Neural crest cell (in vitro differentiated cells): ENCODE data around the gene AKAP13. TPM values are rescaled to one million over a fixed set of nuclear protein-coding genes. Genes with fewer than 3 reads are reported as not detected.
A peak's percentile ranks its signal among the peaks of the same experiment; 100 is the strongest.

Experiments
- DNase-seq: peaks from one replicate; pipeline ENCODE4 v3.0.0; 2021; ENCODE audit warnings: low read depth, mixed read lengths, low spot score
- H3K27ac Mint-ChIP-seq: one replicate; pipeline ENCODE4 v1.8.0; 2021; ENCODE audit warnings: mild to moderate bottlenecking, mixed read lengths; ENCODE audit not compliant: unreplicated experiment
- H3K27me3 Mint-ChIP-seq: 2 replicates; pipeline ENCODE4 v1.8.0; 2021; ENCODE audit warnings: low read depth, mild to moderate bottlenecking, mixed read lengths
- H3K36me3 Mint-ChIP-seq: 2 replicates; pipeline ENCODE4 v1.8.0; 2021; ENCODE audit warnings: low read depth, mild to moderate bottlenecking, mixed read lengths
- H3K4me1 Mint-ChIP-seq: 2 replicates; pipeline ENCODE4 v1.8.0; 2021; ENCODE audit warnings: mixed read lengths
- H3K4me3 Mint-ChIP-seq: one replicate; pipeline ENCODE4 v1.8.0; 2021; ENCODE audit warnings: mild to moderate bottlenecking, mixed read lengths
- H3K9me3 Mint-ChIP-seq: 2 replicates; pipeline ENCODE4 v1.8.0; 2021; ENCODE audit warnings: mixed read lengths
- total RNA-seq: library from RNA; stranded (reverse); gene quantifications from 2 replicates; pipeline ENCODE4 v1.2.1, GENCODE V29; 2021
- TF ChIP-seq, protein P1 (sequence below): fragments of 200-600 bp; sonication (generic); conservative IDR thresholded peaks from 2 replicates; pipeline ENCODE4 v1.5.0; 2021; ENCODE audit warnings: antibody characterized with exemption, mild to moderate bottlenecking

The AKAP13 gene
- total RNA-seq, 1 donor from 2014 or later = 81.3 TPM

DNA sequence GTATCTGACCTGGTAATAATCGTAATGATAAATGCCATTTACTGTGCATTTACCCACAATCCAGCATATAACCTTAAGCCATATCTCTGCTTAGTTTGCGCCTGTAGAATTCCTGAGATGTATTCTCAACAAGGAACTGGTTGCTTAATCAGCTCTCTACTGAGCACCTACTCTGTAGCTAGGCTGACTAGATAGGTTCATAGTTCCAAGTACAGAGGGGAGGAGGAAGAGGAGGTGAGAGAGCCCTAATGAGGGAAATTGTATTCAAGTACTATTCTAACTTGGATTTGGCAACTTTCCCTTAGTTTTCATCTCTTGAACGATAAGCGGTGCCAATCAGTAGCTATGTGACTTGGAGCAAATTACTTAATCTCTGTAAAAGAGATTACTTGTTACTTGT, 5.6 kb upstream of the AKAP13 start:
- TF ChIP-seq, protein P1, sequence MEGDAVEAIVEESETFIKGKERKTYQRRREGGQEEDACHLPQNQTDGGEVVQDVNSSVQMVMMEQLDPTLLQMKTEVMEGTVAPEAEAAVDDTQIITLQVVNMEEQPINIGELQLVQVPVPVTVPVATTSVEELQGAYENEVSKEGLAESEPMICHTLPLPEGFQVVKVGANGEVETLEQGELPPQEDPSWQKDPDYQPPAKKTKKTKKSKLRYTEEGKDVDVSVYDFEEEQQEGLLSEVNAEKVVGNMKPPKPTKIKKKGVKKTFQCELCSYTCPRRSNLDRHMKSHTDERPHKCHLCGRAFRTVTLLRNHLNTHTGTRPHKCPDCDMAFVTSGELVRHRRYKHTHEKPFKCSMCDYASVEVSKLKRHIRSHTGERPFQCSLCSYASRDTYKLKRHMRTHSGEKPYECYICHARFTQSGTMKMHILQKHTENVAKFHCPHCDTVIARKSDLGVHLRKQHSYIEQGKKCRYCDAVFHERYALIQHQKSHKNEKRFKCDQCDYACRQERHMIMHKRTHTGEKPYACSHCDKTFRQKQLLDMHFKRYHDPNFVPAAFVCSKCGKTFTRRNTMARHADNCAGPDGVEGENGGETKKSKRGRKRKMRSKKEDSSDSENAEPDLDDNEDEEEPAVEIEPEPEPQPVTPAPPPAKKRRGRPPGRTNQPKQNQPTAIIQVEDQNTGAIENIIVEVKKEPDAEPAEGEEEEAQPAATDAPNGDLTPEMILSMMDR = no peak
- H3K4me1 Mint-ChIP-seq = peaks cover 6% of the 10 kb centered on the region
- H3K27me3 Mint-ChIP-seq = no peaks in the 10 kb centered on the region
- H3K4me3 Mint-ChIP-seq = no peak overlapping the region
- no peak for DNase-seq
- no peak overlapping the region for H3K27ac Mint-ChIP-seq
- H3K9me3 Mint-ChIP-seq = no peaks in the 10 kb centered on the region
- no peaks in the 10 kb centered on the region for H3K36me3 Mint-ChIP-seq

GRCh38 chr15:85377269-85377668, 3.1 kb upstream of the AKAP13 start:
- DNase-seq = no peak
- H3K4me1 Mint-ChIP-seq = peaks cover 16% of the 10 kb centered on the region
- no peak overlapping the region for H3K27ac Mint-ChIP-seq
- H3K36me3 Mint-ChIP-seq = no peaks in the 10 kb centered on the region
- TF ChIP-seq, protein P1 = no peak
- H3K9me3 Mint-ChIP-seq = no peaks in the 10 kb centered on the region
- no peaks in the 10 kb centered on the region for H3K27me3 Mint-ChIP-seq
- peak overlapping the region; percentile 56 for H3K4me3 Mint-ChIP-seq

DNA sequence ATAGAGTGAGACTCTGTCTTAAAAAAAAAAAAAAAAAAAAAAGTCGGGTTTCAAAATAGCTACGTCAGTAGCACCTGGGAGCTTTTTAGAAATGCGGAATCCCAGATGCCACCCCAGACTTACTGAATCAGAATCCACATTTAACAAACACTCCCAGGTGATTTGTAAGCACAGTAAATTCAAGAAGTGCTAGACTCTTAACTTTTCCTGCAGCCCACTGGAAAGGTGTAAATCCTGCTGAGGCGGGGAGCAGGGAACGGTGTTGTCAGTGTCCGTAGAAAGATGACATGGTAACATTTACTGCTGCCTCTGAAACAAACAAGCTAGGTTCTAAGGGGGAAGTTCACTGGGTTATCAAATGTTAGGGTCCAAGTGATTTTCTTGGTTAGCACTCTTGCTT, 2.4 kb upstream of the AKAP13 start:
- Mint-ChIP-seq H3K9me3 (no peaks in the 10 kb centered on the region), H3K27ac (no peak overlapping the region), H3K27me3 (no peaks in the 10 kb centered on the region), H3K36me3 (no peaks in the 10 kb centered on the region), H3K4me1 (peaks cover 21% of the 10 kb centered on the region), H3K4me3 (no peak overlapping the region)
- no peak for DNase-seq
- TF ChIP-seq, protein P1 = no peak

- no peaks in the 10 kb centered on the region for H3K9me3 Mint-ChIP-seq
- peak overlapping the region; percentile 95 for H3K4me3 Mint-ChIP-seq
- H3K27ac Mint-ChIP-seq = peak overlapping the region; percentile 8
- TF ChIP-seq, protein P1 = no peak
- peaks cover 30% of the 10 kb centered on the region for H3K4me1 Mint-ChIP-seq
- H3K27me3 Mint-ChIP-seq = no peaks in the 10 kb centered on the region
- DNase-seq = no peak
- H3K36me3 Mint-ChIP-seq = no peaks in the 10 kb centered on the region
Observed at GRCh38 chr15:85379403-85380131, 836 bp upstream of the AKAP13 start.

GRCh38 chr15:85380812-85381642, 624 bp downstream of the AKAP13 start:
- H3K27ac Mint-ChIP-seq = peak overlapping the region; percentile 79

More at GRCh38 chr15:85380812-85381642, 624 bp downstream of the AKAP13 start:
- no peaks in the 10 kb centered on the region for H3K9me3 Mint-ChIP-seq
- peak overlapping the region; percentile 95 for H3K4me3 Mint-ChIP-seq
- peaks cover 37% of the 10 kb centered on the region for H3K4me1 Mint-ChIP-seq
- H3K27me3 Mint-ChIP-seq = no peaks in the 10 kb centered on the region
- TF ChIP-seq, protein P1 = no peak
- H3K36me3 Mint-ChIP-seq = no peaks in the 10 kb centered on the region
- no peak for DNase-seq
